ENCODE data around the gene CNTLN. TPM values are rescaled to one million over a fixed set of nuclear protein-coding genes. Genes with fewer than 3 reads are reported as not detected.

Gene CNTLN
- total RNA-seq, 1 experiment from 2014 or later, result 7.8 TPM

DNA sequence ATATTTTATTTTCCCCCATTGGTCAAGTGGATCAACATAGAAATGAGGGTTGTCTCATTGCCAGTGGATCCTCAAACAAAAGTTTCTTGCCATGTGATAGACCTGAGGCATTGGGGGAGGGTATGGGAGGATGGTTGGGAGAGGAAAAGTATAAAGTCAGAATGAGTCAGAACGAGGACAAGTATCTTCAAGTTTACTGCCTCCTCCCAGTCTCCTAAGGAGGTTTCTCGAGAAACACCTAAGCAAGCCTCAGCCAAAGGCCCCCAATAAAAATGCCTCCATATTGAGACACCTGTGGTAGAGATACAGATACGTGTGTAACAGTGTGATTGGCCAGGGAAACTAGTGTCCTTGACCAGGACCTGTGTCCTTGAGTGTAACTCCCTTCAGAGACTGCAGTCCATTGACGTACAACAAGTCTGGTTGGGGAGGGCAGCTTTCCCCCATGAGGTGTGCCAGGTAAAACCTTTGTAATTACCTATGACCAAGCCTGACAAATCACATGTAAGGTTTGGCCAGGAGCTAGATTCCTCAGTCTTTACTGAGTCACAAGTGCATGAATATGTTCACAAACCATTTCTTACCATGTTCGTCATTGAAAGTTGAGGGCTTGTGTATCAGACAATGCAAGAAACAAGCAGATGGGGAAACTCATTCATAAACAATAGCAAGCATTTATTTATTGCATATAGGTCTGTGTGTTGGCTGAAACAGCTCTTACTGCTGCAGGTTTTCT lies 245.5 kb downstream of the CNTLN start:
- no peaks in the 10 kb centered on the region for H3K36me3 Mint-ChIP-seq (ENCODE audit: insufficient read depth, unreplicated experiment)
- no peaks in the 10 kb centered on the region for H3K9me3 Mint-ChIP-seq (ENCODE audit: unreplicated experiment)
- no peaks in the 10 kb centered on the region for H3K4me1 Mint-ChIP-seq (ENCODE audit: low read depth, unreplicated experiment)
- TF ChIP-seq, protein P1, sequence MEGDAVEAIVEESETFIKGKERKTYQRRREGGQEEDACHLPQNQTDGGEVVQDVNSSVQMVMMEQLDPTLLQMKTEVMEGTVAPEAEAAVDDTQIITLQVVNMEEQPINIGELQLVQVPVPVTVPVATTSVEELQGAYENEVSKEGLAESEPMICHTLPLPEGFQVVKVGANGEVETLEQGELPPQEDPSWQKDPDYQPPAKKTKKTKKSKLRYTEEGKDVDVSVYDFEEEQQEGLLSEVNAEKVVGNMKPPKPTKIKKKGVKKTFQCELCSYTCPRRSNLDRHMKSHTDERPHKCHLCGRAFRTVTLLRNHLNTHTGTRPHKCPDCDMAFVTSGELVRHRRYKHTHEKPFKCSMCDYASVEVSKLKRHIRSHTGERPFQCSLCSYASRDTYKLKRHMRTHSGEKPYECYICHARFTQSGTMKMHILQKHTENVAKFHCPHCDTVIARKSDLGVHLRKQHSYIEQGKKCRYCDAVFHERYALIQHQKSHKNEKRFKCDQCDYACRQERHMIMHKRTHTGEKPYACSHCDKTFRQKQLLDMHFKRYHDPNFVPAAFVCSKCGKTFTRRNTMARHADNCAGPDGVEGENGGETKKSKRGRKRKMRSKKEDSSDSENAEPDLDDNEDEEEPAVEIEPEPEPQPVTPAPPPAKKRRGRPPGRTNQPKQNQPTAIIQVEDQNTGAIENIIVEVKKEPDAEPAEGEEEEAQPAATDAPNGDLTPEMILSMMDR (IDR thresholded peaks at IDR 0.05; ENCODE audit: insufficient read depth in 1 of 2, low read depth in 1 of 2, low read length in 1 of 2, severe bottlenecking in 1 of 2, unreplicated experiment in 1 of 2), result no peak
- H3K27me3 Mint-ChIP-seq (ENCODE audit: insufficient read depth, unreplicated experiment), result no peaks in the 10 kb centered on the region
- BruUV-seq (replicated peaks), result no TSS peak
- ChIA-PET CTCF (no interaction called here), POLR2A (no interaction called here)
- no peak overlapping the region for H3K4me3 Mint-ChIP-seq (ENCODE audit: unreplicated experiment)
- Histone ChIP-seq H3K4me1 (no peaks in the 10 kb centered on the region), H3K9me3 (no peaks in the 10 kb centered on the region), H3K27me3 (replicated peaks; ENCODE audit: control insufficient read depth, insufficient read depth, low read length) (no peaks in the 10 kb centered on the region), H3K36me3 (ENCODE audit: control insufficient read depth, insufficient read depth, low read length) (no peaks in the 10 kb centered on the region), H3K4me3 (ENCODE audit: low read depth, low read length) (no peak overlapping the region)
- DNase-seq, result no peak
- no peak overlapping the region for H3K27ac Mint-ChIP-seq (ENCODE audit: unreplicated experiment)
- intact Hi-C loops (cut with micrococcal nuclease; ENCODE audit: unreplicated experiment), result no loop called here

DNA sequence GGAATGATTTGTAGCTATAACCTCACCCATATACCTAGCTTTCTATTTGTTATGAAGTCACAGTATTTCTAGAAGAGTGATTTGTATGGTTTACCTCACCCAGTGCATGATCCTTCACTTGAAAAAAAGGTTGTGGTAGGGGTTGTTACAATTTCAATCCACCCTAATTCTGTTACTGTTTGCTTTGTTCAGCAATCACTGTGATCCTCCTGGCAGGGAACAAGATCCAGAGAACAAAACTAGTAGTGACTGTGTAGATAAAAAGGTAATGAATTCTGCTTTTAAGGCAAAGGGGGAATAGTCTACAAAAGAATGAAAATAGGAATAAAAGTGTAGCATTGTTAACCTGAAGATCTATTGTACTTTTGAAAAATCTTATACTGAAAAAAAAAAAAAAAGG lies 252.7 kb downstream of the CNTLN start:
- no peaks in the 10 kb centered on the region for H3K9me3 ChIP-seq
- no peak for DNase-seq
- H3K4me3 ChIP-seq (ENCODE audit: low read depth, low read length), result no peak overlapping the region
- TF ChIP-seq, protein P1 (IDR thresholded peaks at IDR 0.05; ENCODE audit: insufficient read depth in 1 of 2, low read depth in 1 of 2, low read length in 1 of 2, severe bottlenecking in 1 of 2, unreplicated experiment in 1 of 2), result no peak
- Mint-ChIP-seq H3K36me3 (ENCODE audit: insufficient read depth, unreplicated experiment) (no peaks in the 10 kb centered on the region), H3K27me3 (ENCODE audit: insufficient read depth, unreplicated experiment) (no peaks in the 10 kb centered on the region), H3K4me3 (ENCODE audit: unreplicated experiment) (no peak overlapping the region), H3K9me3 (ENCODE audit: unreplicated experiment) (no peaks in the 10 kb centered on the region), H3K27ac (ENCODE audit: unreplicated experiment) (no peak overlapping the region), H3K4me1 (ENCODE audit: low read depth, unreplicated experiment) (no peaks in the 10 kb centered on the region)
- H3K27me3 ChIP-seq (replicated peaks; ENCODE audit: control insufficient read depth, insufficient read depth, low read length), result no peaks in the 10 kb centered on the region
- intact Hi-C loops (cut with micrococcal nuclease; ENCODE audit: unreplicated experiment), result no loop called here
- ChIA-PET POLR2A (no interaction called here), CTCF (no interaction called here)
- no TSS peak for BruUV-seq (replicated peaks)
- H3K36me3 ChIP-seq (ENCODE audit: control insufficient read depth, insufficient read depth, low read length), result no peaks in the 10 kb centered on the region
- no peaks in the 10 kb centered on the region for H3K4me1 ChIP-seq

DNA sequence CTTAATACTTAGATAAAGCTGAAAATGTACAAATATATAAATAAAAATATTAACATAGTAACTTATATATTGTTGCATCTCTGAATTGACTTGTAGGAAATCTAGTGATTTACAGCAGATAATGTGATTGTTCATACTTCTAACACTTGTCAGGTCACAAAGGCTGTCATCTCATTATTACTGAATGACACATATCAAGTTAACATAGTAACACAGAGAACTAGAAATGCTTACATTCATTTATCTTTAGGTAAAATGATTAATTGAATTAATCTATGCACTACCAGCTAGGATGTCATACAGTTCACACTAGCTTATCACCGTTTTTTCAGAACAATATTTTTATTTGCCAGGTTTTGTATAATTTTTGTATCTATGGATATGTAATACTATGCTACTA lies 254.2 kb downstream of the CNTLN start:
- Mint-ChIP-seq H3K9me3 (ENCODE audit: unreplicated experiment) (no peaks in the 10 kb centered on the region), H3K27me3 (ENCODE audit: insufficient read depth, unreplicated experiment) (no peaks in the 10 kb centered on the region), H3K27ac (ENCODE audit: unreplicated experiment) (no peak overlapping the region), H3K4me3 (ENCODE audit: unreplicated experiment) (no peak overlapping the region), H3K36me3 (ENCODE audit: insufficient read depth, unreplicated experiment) (no peaks in the 10 kb centered on the region), H3K4me1 (ENCODE audit: low read depth, unreplicated experiment) (no peaks in the 10 kb centered on the region)
- TF ChIP-seq, protein P1 (IDR thresholded peaks at IDR 0.05; ENCODE audit: insufficient read depth in 1 of 2, low read depth in 1 of 2, low read length in 1 of 2, severe bottlenecking in 1 of 2, unreplicated experiment in 1 of 2), result no peak
- ChIA-PET POLR2A (no interaction called here), CTCF (no interaction called here)
- no TSS peak for BruUV-seq (replicated peaks)
- intact Hi-C loops (cut with micrococcal nuclease; ENCODE audit: unreplicated experiment), result no loop called here
- Histone ChIP-seq H3K36me3 (ENCODE audit: control insufficient read depth, insufficient read depth, low read length) (no peaks in the 10 kb centered on the region), H3K9me3 (no peaks in the 10 kb centered on the region), H3K27me3 (replicated peaks; ENCODE audit: control insufficient read depth, insufficient read depth, low read length) (no peaks in the 10 kb centered on the region), H3K4me1 (no peaks in the 10 kb centered on the region), H3K4me3 (ENCODE audit: low read depth, low read length) (no peak overlapping the region)
- no peak for DNase-seq
